Raji (cell line): ENCODE measurements around the gene PAN3.

Experiments
- POLR2A ChIP-seq: IDR thresholded peaks from 2 replicates; pipeline ENCODE4 v1.6.1; 2011; ENCODE audit warnings: low read depth, low read length, control low read depth; ENCODE audit not compliant: insufficient read depth

Gene PAN3, protein sequence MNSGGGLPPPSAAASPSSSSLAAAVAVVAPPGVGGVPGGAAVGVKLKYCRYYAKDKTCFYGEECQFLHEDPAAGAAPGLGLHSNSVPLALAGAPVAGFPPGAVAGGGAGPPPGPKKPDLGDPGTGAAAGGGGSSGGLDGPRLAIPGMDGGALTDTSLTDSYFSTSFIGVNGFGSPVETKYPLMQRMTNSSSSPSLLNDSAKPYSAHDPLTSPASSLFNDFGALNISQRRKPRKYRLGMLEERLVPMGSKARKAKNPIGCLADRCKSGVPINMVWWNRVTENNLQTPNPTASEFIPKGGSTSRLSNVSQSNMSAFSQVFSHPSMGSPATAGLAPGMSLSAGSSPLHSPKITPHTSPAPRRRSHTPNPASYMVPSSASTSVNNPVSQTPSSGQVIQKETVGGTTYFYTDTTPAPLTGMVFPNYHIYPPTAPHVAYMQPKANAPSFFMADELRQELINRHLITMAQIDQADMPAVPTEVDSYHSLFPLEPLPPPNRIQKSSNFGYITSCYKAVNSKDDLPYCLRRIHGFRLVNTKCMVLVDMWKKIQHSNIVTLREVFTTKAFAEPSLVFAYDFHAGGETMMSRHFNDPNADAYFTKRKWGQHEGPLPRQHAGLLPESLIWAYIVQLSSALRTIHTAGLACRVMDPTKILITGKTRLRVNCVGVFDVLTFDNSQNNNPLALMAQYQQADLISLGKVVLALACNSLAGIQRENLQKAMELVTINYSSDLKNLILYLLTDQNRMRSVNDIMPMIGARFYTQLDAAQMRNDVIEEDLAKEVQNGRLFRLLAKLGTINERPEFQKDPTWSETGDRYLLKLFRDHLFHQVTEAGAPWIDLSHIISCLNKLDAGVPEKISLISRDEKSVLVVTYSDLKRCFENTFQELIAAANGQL

DNA sequence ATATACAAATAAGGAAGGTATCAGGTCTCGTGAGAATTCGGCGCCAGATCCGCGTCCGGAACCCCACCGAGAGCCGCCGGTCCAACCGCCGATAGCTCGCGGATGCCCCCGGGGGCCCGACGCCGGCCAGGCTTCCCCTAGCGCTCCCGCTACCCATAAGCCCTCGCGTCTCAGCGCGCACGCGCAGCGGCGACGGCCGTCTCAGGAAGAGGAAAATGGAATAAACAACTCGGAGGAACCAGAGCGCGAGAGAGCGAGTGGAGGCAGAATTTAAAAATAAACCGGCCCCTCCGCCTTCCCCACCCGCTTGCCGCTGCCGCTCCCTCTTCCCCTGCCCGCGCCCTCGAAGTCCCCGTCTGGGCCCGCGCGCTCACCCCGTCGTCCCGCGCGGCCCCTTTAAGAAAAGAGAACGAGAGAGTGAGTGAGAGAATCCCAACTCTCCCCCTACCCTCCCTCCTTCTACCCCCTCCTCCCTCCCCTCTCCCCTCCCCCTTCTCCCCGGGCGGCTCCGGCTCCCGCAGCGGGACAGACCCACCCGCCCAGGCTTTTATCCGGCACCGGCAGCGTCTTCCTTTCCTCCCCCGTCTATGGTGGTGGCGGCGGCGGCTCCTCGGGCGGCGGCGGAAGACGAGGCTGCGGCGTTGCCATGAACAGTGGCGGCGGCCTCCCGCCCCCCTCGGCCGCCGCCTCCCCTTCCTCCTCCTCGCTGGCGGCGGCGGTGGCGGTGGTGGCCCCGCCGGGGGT is at the start of gene PAN3:
Gene PAN3 (plus strand): TSS at position 534 of the 744 bp plus-strand sequence. CDS start 113 bp downstream, at position 647.
- peak; percentile 84 for TF ChIP-seq POLR2A

DNA sequence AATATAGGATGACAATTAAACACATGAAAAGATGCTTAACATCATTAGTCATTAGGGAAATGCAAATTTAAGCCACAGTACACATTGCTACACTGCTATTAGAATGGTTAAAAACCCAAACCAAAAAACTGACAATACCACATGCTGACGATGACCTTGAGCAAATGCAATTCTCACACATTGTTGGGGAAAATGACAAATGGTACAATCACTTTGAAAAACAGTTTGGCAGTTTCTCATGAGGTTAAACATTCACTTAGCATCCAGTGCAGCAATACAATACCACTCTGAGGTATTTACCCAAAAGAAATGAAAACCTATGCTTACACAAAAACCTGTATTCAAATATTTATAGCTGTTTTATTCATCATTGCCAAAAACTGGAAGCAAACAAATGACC is 49.3 kb upstream of the PAN3 start:
- no peak for TF ChIP-seq POLR2A

DNA sequence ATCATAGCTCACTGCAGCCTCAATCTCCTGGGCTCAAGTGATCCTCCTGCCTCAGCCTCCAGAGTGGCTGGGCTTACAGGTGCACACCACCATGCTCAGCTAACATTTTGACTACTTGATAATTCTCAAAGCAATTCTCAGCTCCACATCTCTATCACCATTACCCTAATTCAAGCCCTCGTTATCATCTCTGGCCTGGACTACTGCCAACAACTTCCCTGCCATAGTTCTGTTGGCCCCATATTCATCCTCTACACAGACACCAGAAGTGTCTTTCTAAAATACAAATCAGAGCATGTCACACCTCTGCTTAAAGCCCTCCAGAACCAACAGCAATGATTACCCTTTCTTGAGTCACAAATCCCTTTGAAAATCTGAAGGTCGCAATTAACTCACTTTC is 45.9 kb upstream of the PAN3 start:
- no peak for TF ChIP-seq POLR2A

DNA sequence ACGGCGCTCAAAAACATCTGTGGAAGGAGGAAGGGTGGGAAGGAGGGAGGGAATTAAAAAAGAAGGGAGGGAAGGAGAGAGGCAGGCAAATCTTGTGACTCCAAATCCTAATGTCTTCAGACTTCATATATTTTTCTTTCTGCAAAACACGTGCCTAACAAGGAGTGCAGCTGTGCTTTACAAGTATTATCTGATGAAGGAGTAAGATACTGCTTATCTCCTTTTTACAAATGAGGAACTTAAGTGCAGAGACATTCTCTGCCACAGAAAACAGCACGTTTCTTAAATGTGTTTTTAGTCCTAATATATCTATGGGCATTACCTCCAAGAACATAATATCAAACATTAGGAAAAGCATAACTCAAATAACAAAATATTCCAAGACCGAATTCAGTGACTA is 44.5 kb upstream of the PAN3 start:
- TF ChIP-seq POLR2A, result no peak

DNA sequence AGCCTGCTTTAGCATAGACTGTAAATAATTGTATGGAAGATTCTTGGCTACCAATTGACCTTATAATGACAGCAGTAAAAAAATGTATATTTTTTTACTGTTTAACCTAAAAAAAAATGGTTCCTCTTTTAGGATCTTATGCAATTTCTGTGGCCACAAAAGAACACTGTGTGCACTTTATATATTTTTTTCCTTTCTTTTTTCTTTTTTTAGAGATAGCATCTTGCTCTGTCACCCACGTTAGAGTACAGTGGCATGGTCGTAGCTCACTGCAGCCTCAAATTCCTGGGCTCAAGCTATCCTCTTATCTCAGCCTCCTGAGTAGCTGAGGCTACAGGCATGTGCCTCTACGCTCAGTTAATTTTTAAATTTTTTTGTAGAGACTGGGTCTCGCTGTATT is 44.0 kb upstream of the PAN3 start:
- no peak for TF ChIP-seq POLR2A

DNA sequence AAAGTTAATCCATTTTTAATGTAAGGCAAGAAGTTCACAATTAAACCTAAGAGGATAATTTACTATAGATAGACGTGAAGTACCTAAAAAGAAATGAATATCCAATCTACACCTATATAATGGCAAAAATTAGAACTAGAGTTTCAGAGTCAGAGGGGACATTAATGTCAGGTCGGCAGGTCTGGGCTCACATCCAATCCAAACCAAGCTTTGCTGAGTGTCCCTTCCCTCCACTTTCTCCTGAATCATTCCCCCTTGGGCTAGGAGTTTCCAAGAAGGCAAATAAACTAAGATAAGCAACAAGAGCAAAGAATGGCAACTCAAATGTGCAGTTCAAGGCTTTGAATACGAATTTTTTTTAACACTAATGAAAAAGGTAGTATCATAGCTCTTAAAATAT is 40.8 kb upstream of the PAN3 start:
- no peak for TF ChIP-seq POLR2A

DNA sequence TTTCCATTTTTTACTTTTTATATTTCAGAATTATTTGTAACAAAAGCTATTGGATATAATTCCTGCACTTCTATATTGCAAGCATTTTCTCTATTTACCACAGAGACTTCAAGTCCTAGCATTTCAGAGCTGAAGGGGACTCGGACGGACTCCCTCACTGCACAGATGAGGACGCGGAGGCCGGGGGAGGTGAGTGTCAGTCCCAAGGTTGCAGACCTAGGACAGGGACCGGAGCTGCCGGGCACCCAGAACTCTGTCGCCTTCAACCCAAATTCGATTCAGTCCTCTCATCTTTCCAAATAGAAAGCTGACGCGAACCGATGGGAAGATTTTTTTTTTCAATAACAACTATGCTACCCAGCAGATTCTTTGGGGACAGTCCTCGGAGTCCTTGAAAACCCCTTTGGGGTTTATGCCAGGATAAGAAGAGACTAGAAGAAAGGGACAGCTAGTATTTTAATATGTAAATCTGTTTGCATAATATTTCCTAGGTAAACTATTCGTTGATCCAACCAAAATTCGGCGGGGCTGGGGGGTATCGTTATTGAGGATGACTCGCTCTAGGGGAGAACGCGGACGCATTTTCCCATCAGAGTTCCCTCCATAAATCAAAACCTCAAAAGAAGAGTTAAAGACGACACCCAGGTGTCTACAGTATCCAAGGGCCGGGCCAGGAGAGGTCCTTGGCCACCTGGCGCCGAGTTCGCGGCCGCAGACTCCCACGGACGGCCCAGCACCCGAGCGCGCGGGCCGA is 38.8 kb upstream of the PAN3 start:
- no peak for TF ChIP-seq POLR2A

DNA sequence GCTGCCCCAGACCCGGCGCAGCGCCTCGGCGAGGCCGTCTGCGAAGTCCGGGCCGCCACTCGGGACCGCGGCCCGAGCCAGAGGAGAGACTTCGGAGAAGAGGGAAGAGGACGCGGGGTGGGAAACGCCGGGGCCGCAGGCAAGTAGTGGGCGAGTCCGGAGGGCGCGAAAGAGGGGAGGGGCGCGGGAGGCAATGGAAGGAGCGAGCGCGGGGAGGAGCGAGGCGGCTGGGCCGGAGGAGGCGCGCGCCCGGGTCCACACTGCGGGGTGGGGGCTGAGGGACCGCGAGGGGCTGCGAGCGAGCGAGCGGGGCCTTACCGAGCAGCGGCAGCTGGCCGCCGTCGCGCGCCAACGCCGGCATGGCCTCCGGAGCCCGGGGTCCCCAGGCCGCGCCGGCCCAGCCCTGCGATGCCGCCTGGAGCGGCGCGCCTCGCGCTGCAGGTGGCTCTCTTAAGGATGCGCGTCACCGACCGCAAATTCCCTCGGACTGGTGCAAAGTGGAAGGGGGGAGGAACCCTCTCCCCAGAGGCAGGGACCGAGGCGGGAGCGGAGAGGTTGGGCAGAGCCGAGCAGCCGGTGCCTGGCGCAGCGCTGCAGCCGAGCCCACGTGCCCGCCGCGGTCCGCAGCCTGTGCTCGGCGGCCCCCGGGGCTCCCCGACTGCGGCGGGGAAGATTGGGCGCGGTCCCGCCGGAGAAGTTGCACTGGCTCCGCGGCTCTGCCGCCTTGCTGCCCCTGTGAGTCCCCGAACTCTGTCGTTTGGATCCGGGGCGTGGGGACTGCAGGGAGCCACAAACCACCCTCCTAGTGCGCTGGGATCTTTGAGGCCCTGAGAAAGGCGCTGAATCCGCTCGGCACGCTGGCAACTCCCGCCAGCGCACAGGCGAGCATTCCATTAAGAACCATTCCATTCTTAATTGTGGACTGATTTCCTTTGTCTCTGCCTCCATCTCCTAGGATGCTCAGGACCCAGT is 37.9 kb upstream of the PAN3 start, which contains the start of gene FLT3:
Gene FLT3 (minus strand): TSS at position 427 of the 972 bp plus-strand sequence. CDS start 66 bp downstream, at position 361.
- no peak for TF ChIP-seq POLR2A

DNA sequence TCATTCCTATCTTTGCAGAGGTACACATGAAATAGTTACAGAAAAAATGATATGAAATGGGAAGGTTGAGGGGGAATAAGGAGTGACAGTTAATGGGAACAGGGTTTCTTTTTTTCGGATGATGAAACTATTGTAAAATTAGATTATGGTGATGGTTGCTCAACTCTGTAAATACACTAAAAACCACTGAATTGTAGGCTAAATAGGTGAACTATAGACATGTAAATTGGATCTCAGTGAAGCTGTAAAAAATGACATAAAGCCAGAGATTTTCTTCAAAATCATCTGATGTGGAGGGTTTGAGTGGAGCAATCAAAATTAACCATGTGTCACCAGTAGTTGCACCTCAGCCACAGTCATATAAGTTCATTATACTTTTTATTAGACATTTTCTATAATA is 31.4 kb upstream of the PAN3 start:
- no peak for TF ChIP-seq POLR2A

DNA sequence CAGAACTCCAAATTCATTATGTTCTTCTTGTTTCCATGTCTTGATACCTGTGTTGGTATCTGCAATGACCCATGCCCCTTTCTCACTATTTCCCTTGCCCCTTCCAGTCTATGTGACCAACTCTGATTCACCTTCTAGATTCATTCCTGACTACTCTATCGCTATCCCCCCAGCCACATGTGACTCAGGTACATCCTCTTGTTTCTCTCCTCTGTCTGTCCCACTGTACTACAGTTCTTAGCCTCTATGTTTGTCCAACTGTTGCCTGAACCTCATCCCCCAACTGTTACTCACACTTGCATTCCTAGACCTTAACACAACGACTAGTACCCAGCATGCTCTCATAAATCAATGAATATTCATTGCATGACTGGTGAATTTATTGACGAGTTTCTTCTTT is 27.9 kb upstream of the PAN3 start:
- no peak for TF ChIP-seq POLR2A

DNA sequence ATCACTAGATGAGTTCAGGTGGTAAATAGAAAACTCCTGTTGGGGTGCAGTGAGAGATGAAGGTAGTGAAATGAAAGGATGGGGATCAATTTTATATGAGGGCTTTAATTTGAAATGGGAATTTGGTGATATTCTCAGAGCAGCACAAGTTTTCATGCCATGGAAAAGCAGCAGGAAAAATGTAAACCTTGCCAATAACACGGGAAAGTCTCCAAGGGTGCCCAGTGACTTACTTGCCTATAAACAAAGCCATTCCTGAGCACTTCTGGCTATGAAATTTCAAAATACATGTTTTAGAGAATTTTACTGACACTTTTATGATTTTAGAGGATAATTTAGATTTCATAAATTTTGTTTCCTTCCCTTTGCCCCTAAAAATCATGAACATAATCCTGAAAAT is 21.6 kb upstream of the PAN3 start:
- no peak for TF ChIP-seq POLR2A

DNA sequence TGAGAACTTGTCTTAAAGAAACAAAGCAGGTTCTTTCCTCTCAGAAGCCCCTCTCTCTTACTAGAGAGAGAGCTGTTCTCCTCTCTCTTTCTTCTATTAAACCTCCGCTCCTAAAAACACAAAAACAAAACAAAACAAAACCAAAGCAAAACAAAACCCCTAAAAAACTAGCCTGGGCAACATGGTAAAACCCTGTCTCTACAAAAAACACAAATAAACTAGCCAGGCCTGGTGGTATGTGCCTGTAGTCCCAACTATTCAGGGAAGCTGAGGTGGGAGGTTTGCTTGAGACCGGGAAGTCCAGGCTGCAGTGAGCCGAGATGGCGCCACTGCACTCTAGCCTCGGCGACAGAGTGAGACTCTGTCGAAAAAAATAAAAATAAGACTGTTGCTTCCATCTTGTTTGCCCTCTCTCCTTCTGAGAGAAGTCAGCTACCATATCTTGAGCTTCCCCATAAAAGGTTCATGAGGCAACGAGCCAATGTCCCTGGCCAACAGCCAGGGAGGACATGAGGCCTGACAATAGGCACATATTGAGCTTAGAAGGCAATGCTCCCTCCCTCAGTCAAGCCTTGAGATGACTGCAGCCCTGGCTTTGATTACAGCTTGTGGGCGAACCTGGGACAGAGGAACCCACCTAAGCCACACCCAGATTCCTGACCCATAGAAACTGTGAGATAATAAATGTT is 20.5 kb upstream of the PAN3 start:
- TF ChIP-seq POLR2A, result no peak

DNA sequence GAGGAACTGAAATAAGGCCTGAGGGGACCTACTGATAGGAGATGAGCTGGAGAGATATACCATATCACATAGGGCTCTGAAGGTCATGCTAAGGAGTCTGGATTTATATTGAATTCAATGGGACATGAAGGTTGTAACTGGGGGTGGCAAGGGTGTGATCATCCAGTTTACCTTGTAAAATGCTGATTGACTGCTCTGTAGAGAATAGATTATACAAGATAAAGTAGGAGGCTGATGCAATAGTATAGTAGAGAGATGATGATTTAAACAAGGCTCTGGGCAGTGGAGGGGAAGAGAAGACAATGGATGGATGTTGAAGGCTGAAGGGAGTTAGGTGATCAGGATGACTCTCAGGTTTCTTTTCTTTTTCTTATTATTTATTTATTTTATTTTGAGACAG is 18.0 kb upstream of the PAN3 start:
- no peak for TF ChIP-seq POLR2A
